K562 (cell line): ENCODE measurements around the gene ST7. TPM values are rescaled to one million over a fixed set of nuclear protein-coding genes. Genes with fewer than 3 reads are reported as not detected.

Source experiments
- ADNP ChIP-seq: fragments of 200-800 bp; sonication (Bioruptor generic); IDR thresholded peaks from 2 replicates; pipeline ENCODE4 v1.6.1; 2016; ENCODE audit warnings: missing genetic modification characterization, missing compliant biosample characterization
- ATF1 ChIP-seq, 2 experiments: fragments of 450-650 bp in 1 of 2; IDR thresholded peaks; 2 replicates each; pipeline ENCODE4 v1.6.1; 2016; ENCODE audit warnings: missing compliant biosample characterization in 1 of 2, missing genetic modification characterization in 1 of 2
- ATF7 ChIP-seq: fragments of 450-650 bp; IDR thresholded peaks from 2 replicates; pipeline ENCODE4 v1.7.1; 2014; ENCODE audit warnings: mild to moderate bottlenecking, moderate library complexity
- C11orf30 ChIP-seq: fragments of 450-650 bp; IDR thresholded peaks from 2 replicates; pipeline ENCODE4 v1.6.1; 2016; ENCODE audit warnings: low read depth, mild to moderate bottlenecking
- ETV5 ChIP-seq: sonication (generic); formaldehyde crosslinking; IDR thresholded peaks from 2 replicates; pipeline ENCODE4 v1.4.0; 2020; ENCODE audit warnings: low read depth, mild to moderate bottlenecking, missing genetic modification reagents
- FUS ChIP-seq: fragments of 200-400 bp; formaldehyde crosslinking; optimal IDR thresholded peaks from 2 replicates; pipeline ENCODE3; 2017; ENCODE audit warnings: low read depth, low read length
- GATAD2B ChIP-seq: fragments of 450-650 bp; IDR thresholded peaks from 2 replicates; pipeline ENCODE4 v1.6.1; 2017; ENCODE audit warnings: mild to moderate bottlenecking, borderline replicate concordance
- MEF2D ChIP-seq: conservative IDR thresholded peaks from 2 replicates; pipeline ENCODE4 v1.6.1; 2016; ENCODE audit warnings: low read depth, missing genetic modification characterization, missing compliant biosample characterization
- MXI1 ChIP-seq: IDR thresholded peaks from 2 replicates; pipeline ENCODE4 v1.6.1; 2011; ENCODE audit warnings: low read depth, mild to moderate bottlenecking, improper control_type of control experiment, low read length
- NFIX ChIP-seq: fragments of 250-450 bp; sonication (Bioruptor Pico); IDR thresholded peaks from 2 replicates; pipeline ENCODE4 v1.4.0; 2020; ENCODE audit warnings: low read depth, mild to moderate bottlenecking, moderate library complexity
- PHF21A ChIP-seq: fragments of 450-650 bp; IDR thresholded peaks from 2 replicates; pipeline ENCODE4 v1.6.1; 2017; ENCODE audit warnings: low read depth, borderline replicate concordance
- POLR2B ChIP-seq: fragments of 450-650 bp; IDR thresholded peaks from 2 replicates; pipeline ENCODE4 v1.6.1; 2018; ENCODE audit warnings: low read depth; ENCODE audit not compliant: partially characterized antibody
- POLR2H ChIP-seq: IDR thresholded peaks from 2 replicates; pipeline ENCODE4 v1.6.1; 2016; ENCODE audit warnings: missing genetic modification characterization, low read depth, mild to moderate bottlenecking, control low read depth, missing compliant biosample characterization, moderate library complexity
- SMC3 ChIP-seq: conservative IDR thresholded peaks from 2 replicates; pipeline ENCODE4 v1.6.1; 2011; ENCODE audit warnings: low read depth, low read length, improper control_type of control experiment; ENCODE audit not compliant: insufficient read depth
- SOX6 ChIP-seq: fragments of 450-650 bp; IDR thresholded peaks from 2 replicates; pipeline ENCODE4 v1.6.1; 2014; ENCODE audit warnings: mild to moderate bottlenecking
- TAL1 ChIP-seq: fragments of 450-650 bp; IDR thresholded peaks from 2 replicates; pipeline ENCODE4 v1.6.1; 2016; ENCODE audit warnings: mild to moderate bottlenecking
- ZNF24 ChIP-seq: fragments of 450-650 bp; IDR thresholded peaks from 2 replicates; pipeline ENCODE4 v1.6.1; 2016
- polyA plus RNA-seq, 8 experiments: library from polyadenylated mRNA; depleted of rRNA in 4 of 8; stranded (reverse) in 5 of 8; unstranded in 3 of 8; fragments of >200 nt; fragmentation: Nextera tagmentation in 2 of 8; fragmentation: Illumina TruSeq in 1 of 8; extraction: Ambion mirVana in 2 of 8; extraction: Trizol in 1 of 8; gene quantifications; 2 replicates each; pipeline versions ENCODE4 v1.2.1 to v1.2.3, GENCODE V29; 2011 to 2014; ENCODE audit warnings: inconsistent platforms in 1 of 8, missing spikeins in 1 of 8
- total RNA-seq, 7 experiments: library from RNA; depleted of rRNA in 6 of 7; stranded (reverse); fragments of >200 nt in 6 of 7; fragmentation: Illumina TruSeq in 2 of 7; extraction: Trizol in 2 of 7; gene quantifications; 2 replicates each; pipeline versions ENCODE4 v1.2.1 to v1.2.3, GENCODE V29; 2011 to 2021; ENCODE audit warnings: low replicate concordance in 1 of 7
- TF ChIP-seq, protein P1 (sequence below): fragments of 450-650 bp; formaldehyde crosslinking; IDR thresholded peaks from 2 replicates; pipeline ENCODE4 v1.4.0; 2022; ENCODE audit warnings: mild to moderate bottlenecking, moderate library complexity
- TF ChIP-seq, protein P2 (sequence below): sonication (generic); formaldehyde crosslinking; IDR thresholded peaks from 2 replicates; pipeline ENCODE4 v1.8.0; 2022; ENCODE audit warnings: missing genetic modification reagents, mild to moderate bottlenecking, moderate library complexity, borderline replicate concordance
- TF ChIP-seq, protein P3 (sequence below): IDR thresholded peaks from 2 replicates; pipeline ENCODE4 v1.6.1; 2011; ENCODE audit warnings: borderline replicate concordance, low read depth, mild to moderate bottlenecking, moderate library complexity, low read length; ENCODE audit not compliant: insufficient read depth, poor library complexity, severe bottlenecking
- TF ChIP-seq, protein P4 (sequence below): sonication (generic); formaldehyde crosslinking; IDR thresholded peaks from 2 replicates; pipeline ENCODE4 v1.4.0; 2020; ENCODE audit warnings: mild to moderate bottlenecking, missing genetic modification reagents

ST7 gene
- total and polyA plus RNA-seq, 9 of the 15 experiments (the other 6 are each of a cell fraction or from before 2014, with no cell fraction given): 23.9 to 56.3 (median 36.9) TPM

DNA sequence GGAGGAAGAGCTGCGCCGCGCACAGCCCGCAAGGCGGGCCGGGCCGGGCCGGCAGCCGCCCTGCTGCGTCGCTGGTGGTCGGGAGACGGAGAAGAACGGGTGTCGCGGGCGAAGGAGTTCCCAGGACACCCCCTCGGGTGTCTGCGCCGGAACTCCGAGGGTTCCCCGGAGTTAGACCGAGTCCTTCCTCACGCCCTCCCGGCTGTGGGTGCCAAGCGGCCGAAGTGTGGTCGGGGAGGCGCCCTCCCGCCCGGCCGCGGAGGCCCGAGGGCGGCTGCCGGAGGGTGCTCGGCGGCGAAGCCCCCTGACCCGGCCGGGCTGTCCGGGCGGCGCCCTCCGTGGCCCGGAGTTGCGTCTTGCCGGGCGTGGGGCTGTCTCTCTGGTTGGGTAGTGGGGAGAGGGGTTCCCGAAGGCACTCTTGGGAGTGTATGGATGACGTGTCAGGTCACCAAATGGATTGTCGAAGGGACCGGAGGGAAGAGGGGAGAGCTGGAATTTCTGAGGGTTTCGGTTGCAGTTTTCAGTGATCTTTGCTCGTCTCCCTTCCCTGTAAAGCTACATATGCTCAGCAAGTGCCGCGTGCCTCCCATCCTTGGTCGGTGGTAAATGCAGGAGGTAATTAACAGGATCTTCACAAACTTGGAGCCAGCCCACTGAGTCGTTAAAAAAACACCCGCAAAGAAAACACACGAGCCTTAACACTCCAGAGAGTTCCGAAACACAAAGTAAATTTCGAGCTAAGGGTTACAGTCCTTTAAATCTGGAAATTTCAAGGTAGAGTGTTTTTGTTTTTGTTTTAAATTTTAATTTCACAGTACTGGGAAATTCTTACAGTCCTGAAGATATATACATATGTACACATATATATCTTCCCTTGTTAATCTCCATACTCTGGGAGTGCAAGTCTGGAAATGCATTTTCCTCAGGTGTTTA, 871 bp downstream of the ST7 start (continued):
- TF ChIP-seq POLR2H (tag): peak; percentile 72
- TF ChIP-seq SOX6: peak; percentile 34; the same call in 1 of the 2 replicates
- TF ChIP-seq ATF1 (CRISPR knock-in tag; IDR thresholded peaks at IDR 0.05): no peak; the same call in 1 of the 2 replicates
- peak; percentile 97 for TF ChIP-seq ATF1 (tag; IDR thresholded peaks at IDR 0.05)
- TF ChIP-seq TAL1: no peak
- TF ChIP-seq, protein P1, sequence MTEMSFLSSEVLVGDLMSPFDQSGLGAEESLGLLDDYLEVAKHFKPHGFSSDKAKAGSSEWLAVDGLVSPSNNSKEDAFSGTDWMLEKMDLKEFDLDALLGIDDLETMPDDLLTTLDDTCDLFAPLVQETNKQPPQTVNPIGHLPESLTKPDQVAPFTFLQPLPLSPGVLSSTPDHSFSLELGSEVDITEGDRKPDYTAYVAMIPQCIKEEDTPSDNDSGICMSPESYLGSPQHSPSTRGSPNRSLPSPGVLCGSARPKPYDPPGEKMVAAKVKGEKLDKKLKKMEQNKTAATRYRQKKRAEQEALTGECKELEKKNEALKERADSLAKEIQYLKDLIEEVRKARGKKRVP (CRISPR knock-in tag): peak; percentile 41; the same call in 1 of the 2 replicates
- TF ChIP-seq, protein P2, sequence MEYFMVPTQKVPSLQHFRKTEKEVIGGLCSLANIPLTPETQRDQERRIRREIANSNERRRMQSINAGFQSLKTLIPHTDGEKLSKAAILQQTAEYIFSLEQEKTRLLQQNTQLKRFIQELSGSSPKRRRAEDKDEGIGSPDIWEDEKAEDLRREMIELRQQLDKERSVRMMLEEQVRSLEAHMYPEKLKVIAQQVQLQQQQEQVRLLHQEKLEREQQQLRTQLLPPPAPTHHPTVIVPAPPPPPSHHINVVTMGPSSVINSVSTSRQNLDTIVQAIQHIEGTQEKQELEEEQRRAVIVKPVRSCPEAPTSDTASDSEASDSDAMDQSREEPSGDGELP (CRISPR knock-in tag): peak; percentile 68
- TF ChIP-seq PHF21A: peak; percentile 63; the same call in 1 of the 2 replicates
- TF ChIP-seq FUS: peak; percentile 27
- 0 out of 2 replicates have a peak, but pooled peaks have one; percentile 49 for TF ChIP-seq MXI1
- TF ChIP-seq, protein P3, sequence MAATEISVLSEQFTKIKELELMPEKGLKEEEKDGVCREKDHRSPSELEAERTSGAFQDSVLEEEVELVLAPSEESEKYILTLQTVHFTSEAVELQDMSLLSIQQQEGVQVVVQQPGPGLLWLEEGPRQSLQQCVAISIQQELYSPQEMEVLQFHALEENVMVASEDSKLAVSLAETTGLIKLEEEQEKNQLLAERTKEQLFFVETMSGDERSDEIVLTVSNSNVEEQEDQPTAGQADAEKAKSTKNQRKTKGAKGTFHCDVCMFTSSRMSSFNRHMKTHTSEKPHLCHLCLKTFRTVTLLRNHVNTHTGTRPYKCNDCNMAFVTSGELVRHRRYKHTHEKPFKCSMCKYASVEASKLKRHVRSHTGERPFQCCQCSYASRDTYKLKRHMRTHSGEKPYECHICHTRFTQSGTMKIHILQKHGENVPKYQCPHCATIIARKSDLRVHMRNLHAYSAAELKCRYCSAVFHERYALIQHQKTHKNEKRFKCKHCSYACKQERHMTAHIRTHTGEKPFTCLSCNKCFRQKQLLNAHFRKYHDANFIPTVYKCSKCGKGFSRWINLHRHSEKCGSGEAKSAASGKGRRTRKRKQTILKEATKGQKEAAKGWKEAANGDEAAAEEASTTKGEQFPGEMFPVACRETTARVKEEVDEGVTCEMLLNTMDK: peak; percentile 37
- no peak for TF ChIP-seq C11orf30
- TF ChIP-seq SMC3: 0 out of 2 replicates have a peak, but pooled peaks have one; percentile 17
- TF ChIP-seq ZNF24: peak; percentile 31; the same call in 1 of the 2 replicates
- TF ChIP-seq NFIX (CRISPR knock-in tag): no peak
- TF ChIP-seq ETV5 (CRISPR knock-in tag): peak; percentile 80
- TF ChIP-seq ADNP (tag): no peak
- peak; percentile 62; the same call in 1 of the 2 replicates for TF ChIP-seq GATAD2B
- no peak for TF ChIP-seq MEF2D (tag)
- peak; percentile 90 for TF ChIP-seq ATF7
- TF ChIP-seq, protein P4, sequence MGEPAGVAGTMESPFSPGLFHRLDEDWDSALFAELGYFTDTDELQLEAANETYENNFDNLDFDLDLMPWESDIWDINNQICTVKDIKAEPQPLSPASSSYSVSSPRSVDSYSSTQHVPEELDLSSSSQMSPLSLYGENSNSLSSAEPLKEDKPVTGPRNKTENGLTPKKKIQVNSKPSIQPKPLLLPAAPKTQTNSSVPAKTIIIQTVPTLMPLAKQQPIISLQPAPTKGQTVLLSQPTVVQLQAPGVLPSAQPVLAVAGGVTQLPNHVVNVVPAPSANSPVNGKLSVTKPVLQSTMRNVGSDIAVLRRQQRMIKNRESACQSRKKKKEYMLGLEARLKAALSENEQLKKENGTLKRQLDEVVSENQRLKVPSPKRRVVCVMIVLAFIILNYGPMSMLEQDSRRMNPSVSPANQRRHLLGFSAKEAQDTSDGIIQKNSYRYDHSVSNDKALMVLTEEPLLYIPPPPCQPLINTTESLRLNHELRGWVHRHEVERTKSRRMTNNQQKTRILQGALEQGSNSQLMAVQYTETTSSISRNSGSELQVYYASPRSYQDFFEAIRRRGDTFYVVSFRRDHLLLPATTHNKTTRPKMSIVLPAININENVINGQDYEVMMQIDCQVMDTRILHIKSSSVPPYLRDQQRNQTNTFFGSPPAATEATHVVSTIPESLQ (CRISPR knock-in tag): peak; percentile 84; the same call in 1 of the 2 replicates
- peak; percentile 73 for TF ChIP-seq POLR2B
